GM12801 (cell line): ENCODE results near the gene BAZ1A.

Experiments
- CTCF ChIP-seq: IDR thresholded peaks from one replicate; pipeline ENCODE4 v1.5.1; 2011; ENCODE audit warnings: control low read depth; ENCODE audit not compliant: insufficient read length; ENCODE audit errors: extremely low read depth

The BAZ1A gene

GRCh38 chr14:34750670-34751069, 124.5 kb downstream of the BAZ1A start:
- no peak for TF ChIP-seq CTCF

- no peak for TF ChIP-seq CTCF
These were observed 124.9 kb downstream of the BAZ1A start for GRCh38 chr14:34750233-34750632.

- TF ChIP-seq CTCF, result no peak
These were observed 125.8 kb downstream of the BAZ1A start for GRCh38 chr14:34749408-34749807.

GRCh38 chr14:34742270-34743115, 132.7 kb downstream of the BAZ1A start:
- no peak for TF ChIP-seq CTCF

GRCh38 chr14:34741840-34742239, 133.3 kb downstream of the BAZ1A start:
- TF ChIP-seq CTCF, result no peak

GRCh38 chr14:34733245-34733644, 141.9 kb downstream of the BAZ1A start:
- TF ChIP-seq CTCF, result no peak

GRCh38 chr14:34732802-34733201, 142.4 kb downstream of the BAZ1A start:
- no peak for TF ChIP-seq CTCF

GRCh38 chr14:34723867-34724266, 151.3 kb downstream of the BAZ1A start:
- no peak for TF ChIP-seq CTCF
